Uterus (tissue), 4 donors: ENCODE results near the gene KATNBL1. TPM values are rescaled to one million over a fixed set of nuclear protein-coding genes. Genes with fewer than 3 reads are reported as not detected.

Experiments
- DNase-seq, 2 donors: peaks; one replicate each; pipeline ENCODE4 v3.0.0-alpha.2; 2019 to 2020
- H3K27ac ChIP-seq, 2 donors: fragments of 200-600 bp; sonication (generic); 1 replicate in 1 of 2; 2 replicates in 1 of 2; pipeline ENCODE4 v1.5.1; 2016 to 2018
- H3K27me3 ChIP-seq, 2 donors: fragments of 200-600 bp; sonication (generic); one replicate each; pipeline ENCODE4 v1.5.1; 2018 to 2019; ENCODE audit warnings: control low read depth in 1 of 2
- H3K36me3 ChIP-seq, 2 donors: fragments of 200-600 bp; sonication (generic); one replicate each; pipeline ENCODE4 v1.5.1; 2019; ENCODE audit warnings: control low read depth in 1 of 2
- H3K4me1 ChIP-seq, 2 donors: fragments of 200-600 bp; sonication (generic); one replicate each; pipeline ENCODE4 v1.5.1; 2018 to 2019; ENCODE audit warnings: control low read depth in 1 of 2
- H3K4me3 ChIP-seq, 2 donors: fragments of 200-600 bp; sonication (generic); 1 replicate in 1 of 2; 2 replicates in 1 of 2; pipeline ENCODE4 v1.5.1; 2018 to 2019; ENCODE audit warnings: mild to moderate bottlenecking in 1 of 2
- H3K9me3 ChIP-seq, 2 donors: fragments of 200-600 bp; sonication (generic); one replicate each; pipeline ENCODE4 v1.5.1; 2019; ENCODE audit warnings: control low read depth in 1 of 2
- CTCF ChIP-seq, 4 experiments: fragments of 200-600 bp in 2 of 4; fragments of 450-650 bp in 2 of 4; sonication (generic) in 2 of 4; IDR thresholded peaks; one replicate each; pipeline ENCODE4 v1.5.1; 2016 to 2019; ENCODE audit warnings: antibody characterized with exemption in 4 of 4, mild to moderate bottlenecking in 2 of 4, moderate library complexity in 1 of 4
- POLR2A ChIP-seq, 2 donors: fragments of 450-650 bp; IDR thresholded peaks; one replicate each; pipeline ENCODE4 v1.6.1; 2016; ENCODE audit warnings: antibody characterized with exemption in 2 of 2, mild to moderate bottlenecking in 1 of 2, moderate library complexity in 1 of 2
- intact Hi-C: fragments of 100-400 bp; cut with DNase I; formaldehyde crosslinking; loops from one replicate; pipeline ENCODE4 v1.15.1; 2023; ENCODE audit warnings: low total_unique reads
- total RNA-seq, 4 donors: library from RNA; depleted of rRNA in 3 of 4; stranded (reverse); fragments of >200 nt in 3 of 4; gene quantifications; one replicate each; pipeline versions ENCODE4 v1.1.0 to v1.2.4, GENCODE V29; 2014 to 2023
- donor health status: DM: yes; HTN: yes; CAD: no.

The KATNBL1 gene
- total RNA-seq, 4 donors from 2014 or later = 75.5 to 116 (median 97.8) TPM

GRCh38 chr15:34147371-34148140 is 62.3 kb downstream of the KATNBL1 start:
- no peak overlapping the region for H3K4me3 ChIP-seq

GRCh38 chr15:34133511-34133910 is 76.4 kb downstream of the KATNBL1 start:
- Histone ChIP-seq H3K27ac (no peak overlapping the region), H3K36me3 (no peaks in the 10 kb centered on the region), H3K4me3 (no peak overlapping the region), H3K27me3 (no peaks in the 10 kb centered on the region), H3K4me1 (no peaks in the 10 kb centered on the region), H3K9me3 (no peaks in the 10 kb centered on the region)
- intact Hi-C loops = no loop called here
- DNase-seq = no peak
- TF ChIP-seq POLR2A (IDR thresholded peaks at IDR 0.05) = no peak
- TF ChIP-seq CTCF (IDR thresholded peaks at IDR 0.05) = no peak

More at GRCh38 chr15:34147371-34148140, 62.3 kb downstream of the KATNBL1 start:
- H3K27me3 ChIP-seq = no peaks in the 10 kb centered on the region
- no peaks in the 10 kb centered on the region for H3K9me3 ChIP-seq
- no peaks in the 10 kb centered on the region for H3K4me1 ChIP-seq
- no peak for DNase-seq
- H3K36me3 ChIP-seq = no peaks in the 10 kb centered on the region
- TF ChIP-seq CTCF (IDR thresholded peaks at IDR 0.05) (no peak), POLR2A (IDR thresholded peaks at IDR 0.05) (no peak)
- H3K27ac ChIP-seq = no peak overlapping the region
- intact Hi-C loops = no loop called here

GRCh38 chr15:34132881-34133280 is 77.0 kb downstream of the KATNBL1 start:
- no peaks in the 10 kb centered on the region for H3K4me1 ChIP-seq
- intact Hi-C loops = no loop called here
- H3K9me3 ChIP-seq = no peaks in the 10 kb centered on the region
- H3K4me3 ChIP-seq = no peak overlapping the region
- no peak for DNase-seq
- no peaks in the 10 kb centered on the region for H3K27me3 ChIP-seq
- H3K36me3 ChIP-seq = no peaks in the 10 kb centered on the region
- TF ChIP-seq POLR2A (IDR thresholded peaks at IDR 0.05) (no peak), CTCF (IDR thresholded peaks at IDR 0.05) (no peak)
- H3K27ac ChIP-seq = no peak overlapping the region

GRCh38 chr15:34128898-34129297 is 81.0 kb downstream of the KATNBL1 start:
- Histone ChIP-seq H3K4me3 (no peak overlapping the region), H3K27me3 (no peaks in the 10 kb centered on the region), H3K4me1 (no peaks in the 10 kb centered on the region), H3K27ac (no peak overlapping the region), H3K9me3 (no peaks in the 10 kb centered on the region), H3K36me3 (no peaks in the 10 kb centered on the region)
- intact Hi-C loops = no loop called here
- TF ChIP-seq POLR2A (IDR thresholded peaks at IDR 0.05) (no peak), CTCF (IDR thresholded peaks at IDR 0.05) (no peak)
- no peak for DNase-seq

GRCh38 chr15:34126522-34126921 is 83.4 kb downstream of the KATNBL1 start:
- Histone ChIP-seq H3K4me1 (no peaks in the 10 kb centered on the region), H3K36me3 (no peaks in the 10 kb centered on the region), H3K9me3 (no peaks in the 10 kb centered on the region), H3K27me3 (no peaks in the 10 kb centered on the region), H3K27ac (no peak overlapping the region), H3K4me3 (no peak overlapping the region)
- TF ChIP-seq CTCF (IDR thresholded peaks at IDR 0.05) = no peak
- TF ChIP-seq POLR2A (IDR thresholded peaks at IDR 0.05) = no peak
- no peak for DNase-seq
- intact Hi-C loops = no loop called here
